HL-60 (cell line): ENCODE results near the gene HSD11B2.

Source experiments
- GABPA ChIP-seq: IDR thresholded peaks from 2 replicates; pipeline ENCODE4 v1.6.1; 2012; ENCODE audit warnings: low read depth
- POLR2AphosphoS5 ChIP-seq: IDR thresholded peaks from 2 replicates; pipeline ENCODE4 v1.6.1; 2012; ENCODE audit warnings: low read depth
- REST ChIP-seq: IDR thresholded peaks from 2 replicates; pipeline ENCODE4 v1.6.1; 2012; ENCODE audit warnings: low read depth; ENCODE audit not compliant: insufficient replicate concordance
- SPI1 ChIP-seq: IDR thresholded peaks from 2 replicates; pipeline ENCODE4 v1.6.1; 2012; ENCODE audit warnings: low read depth, mild to moderate bottlenecking, borderline replicate concordance
- TF ChIP-seq, protein P1 (sequence below): IDR thresholded peaks from one replicate; pipeline ENCODE4 v1.5.1; 2011; ENCODE audit warnings: low read length, control low read depth, inconsistent platforms; ENCODE audit not compliant: insufficient read depth

GRCh38 chr16:67464565-67464964 is 33.6 kb downstream of the HSD11B2 start:
- TF ChIP-seq, protein P1, sequence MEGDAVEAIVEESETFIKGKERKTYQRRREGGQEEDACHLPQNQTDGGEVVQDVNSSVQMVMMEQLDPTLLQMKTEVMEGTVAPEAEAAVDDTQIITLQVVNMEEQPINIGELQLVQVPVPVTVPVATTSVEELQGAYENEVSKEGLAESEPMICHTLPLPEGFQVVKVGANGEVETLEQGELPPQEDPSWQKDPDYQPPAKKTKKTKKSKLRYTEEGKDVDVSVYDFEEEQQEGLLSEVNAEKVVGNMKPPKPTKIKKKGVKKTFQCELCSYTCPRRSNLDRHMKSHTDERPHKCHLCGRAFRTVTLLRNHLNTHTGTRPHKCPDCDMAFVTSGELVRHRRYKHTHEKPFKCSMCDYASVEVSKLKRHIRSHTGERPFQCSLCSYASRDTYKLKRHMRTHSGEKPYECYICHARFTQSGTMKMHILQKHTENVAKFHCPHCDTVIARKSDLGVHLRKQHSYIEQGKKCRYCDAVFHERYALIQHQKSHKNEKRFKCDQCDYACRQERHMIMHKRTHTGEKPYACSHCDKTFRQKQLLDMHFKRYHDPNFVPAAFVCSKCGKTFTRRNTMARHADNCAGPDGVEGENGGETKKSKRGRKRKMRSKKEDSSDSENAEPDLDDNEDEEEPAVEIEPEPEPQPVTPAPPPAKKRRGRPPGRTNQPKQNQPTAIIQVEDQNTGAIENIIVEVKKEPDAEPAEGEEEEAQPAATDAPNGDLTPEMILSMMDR, result no peak
- TF ChIP-seq REST, result no peak
- no peak for TF ChIP-seq POLR2AphosphoS5
- TF ChIP-seq GABPA, result no peak
- TF ChIP-seq SPI1, result no peak
